ENCODE measurements around the gene GABRP.

- TF ChIP-seq POLR2A (IDR thresholded peaks at IDR 0.05): no peak
- TF ChIP-seq, protein P1, sequence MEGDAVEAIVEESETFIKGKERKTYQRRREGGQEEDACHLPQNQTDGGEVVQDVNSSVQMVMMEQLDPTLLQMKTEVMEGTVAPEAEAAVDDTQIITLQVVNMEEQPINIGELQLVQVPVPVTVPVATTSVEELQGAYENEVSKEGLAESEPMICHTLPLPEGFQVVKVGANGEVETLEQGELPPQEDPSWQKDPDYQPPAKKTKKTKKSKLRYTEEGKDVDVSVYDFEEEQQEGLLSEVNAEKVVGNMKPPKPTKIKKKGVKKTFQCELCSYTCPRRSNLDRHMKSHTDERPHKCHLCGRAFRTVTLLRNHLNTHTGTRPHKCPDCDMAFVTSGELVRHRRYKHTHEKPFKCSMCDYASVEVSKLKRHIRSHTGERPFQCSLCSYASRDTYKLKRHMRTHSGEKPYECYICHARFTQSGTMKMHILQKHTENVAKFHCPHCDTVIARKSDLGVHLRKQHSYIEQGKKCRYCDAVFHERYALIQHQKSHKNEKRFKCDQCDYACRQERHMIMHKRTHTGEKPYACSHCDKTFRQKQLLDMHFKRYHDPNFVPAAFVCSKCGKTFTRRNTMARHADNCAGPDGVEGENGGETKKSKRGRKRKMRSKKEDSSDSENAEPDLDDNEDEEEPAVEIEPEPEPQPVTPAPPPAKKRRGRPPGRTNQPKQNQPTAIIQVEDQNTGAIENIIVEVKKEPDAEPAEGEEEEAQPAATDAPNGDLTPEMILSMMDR (IDR thresholded peaks at IDR 0.05): no peak
Observed at GRCh38 chr5:170849374-170849773, 65.8 kb downstream of the GABRP start.
